ENCODE results near the gene SDHA. TPM values are rescaled to one million over a fixed set of nuclear protein-coding genes. Genes with fewer than 3 reads are reported as not detected.

The SDHA gene
- total RNA-seq, 2 donors from 2014 or later = 62.8 to 75.5 TPM

GRCh38 chr5:192970-193831 lies 24.9 kb upstream of the SDHA start:
- Histone ChIP-seq H3K4me1 (peaks cover 21% of the 10 kb centered on the region), H3K36me3 (replicated peaks in 1 of 2; ENCODE audit: insufficient read depth in 1 of 2, low read depth in 2 of 2) (no peaks in the 10 kb centered on the region), H3K4me3 (no peak overlapping the region), H3K27me3 (no peaks in the 10 kb centered on the region), H3K27ac (no peak overlapping the region), H3K9me3 (no peaks in the 10 kb centered on the region)
- no peak for ATAC-seq
- WGBS, 2 donors = 82 to 83% methylated on average over 11 to 14 of the region's 17 CpGs
- peak in 1 of 4 donors; percentile 10 for DNase-seq
- intact Hi-C loops (cut with DNase I) = no loop called here
- no peak for TF ChIP-seq POLR2A (IDR thresholded peaks at IDR 0.05)
- TF ChIP-seq CTCF (IDR thresholded peaks at IDR 0.05) = no peak

- DNase-seq (peak in 1 of 4 donors; percentile 8), ATAC-seq (no peak)
- Histone ChIP-seq H3K27ac (no peak overlapping the region), H3K36me3 (replicated peaks in 1 of 2; ENCODE audit: insufficient read depth in 1 of 2, low read depth in 2 of 2) (no peaks in the 10 kb centered on the region), H3K9me3 (no peaks in the 10 kb centered on the region), H3K4me3 (no peak overlapping the region), H3K4me1 (peaks cover 15% of the 10 kb centered on the region), H3K27me3 (no peaks in the 10 kb centered on the region)
- intact Hi-C loops (cut with DNase I) = no loop called here
- 80 to 84% methylated on average over 14 to 15 of the region's 15 CpGs for WGBS, 2 donors
- TF ChIP-seq CTCF (IDR thresholded peaks at IDR 0.05) = no peak
- TF ChIP-seq POLR2A (IDR thresholded peaks at IDR 0.05) = no peak
Observed at GRCh38 chr5:194102-194501, 24.0 kb upstream of the SDHA start.

- no peaks in the 10 kb centered on the region for H3K27me3 ChIP-seq
- intact Hi-C loops (cut with DNase I) = no loop called here
- WGBS, 2 donors = 88 to 89% methylated on average over 34 to 35 of the region's 36 CpGs
- no peaks in the 10 kb centered on the region for H3K9me3 ChIP-seq
- no peak overlapping the region for H3K4me3 ChIP-seq
- DNase-seq (peak in 1 of 4 donors; percentile 6), ATAC-seq (no peak)
- no peaks in the 10 kb centered on the region for H3K36me3 ChIP-seq (replicated peaks in 1 of 2; ENCODE audit: insufficient read depth in 1 of 2, low read depth in 2 of 2)
- TF ChIP-seq POLR2A (IDR thresholded peaks at IDR 0.05) (no peak), CTCF (IDR thresholded peaks at IDR 0.05) (no peak)
- H3K27ac ChIP-seq = no peak overlapping the region
- H3K4me1 ChIP-seq = peaks cover 15% of the 10 kb centered on the region
Observed at GRCh38 chr5:194603-195209, 23.4 kb upstream of the SDHA start.

- Histone ChIP-seq H3K4me1 (peaks cover 15% of the 10 kb centered on the region), H3K27me3 (no peaks in the 10 kb centered on the region), H3K9me3 (no peaks in the 10 kb centered on the region), H3K27ac (no peak overlapping the region), H3K4me3 (no peak overlapping the region), H3K36me3 (replicated peaks in 1 of 2; ENCODE audit: insufficient read depth in 1 of 2, low read depth in 2 of 2) (no peaks in the 10 kb centered on the region)
- WGBS, 2 donors = 71 to 79% methylated on average over 22 to 32 of the region's 33 CpGs
- DNase-seq (peak in 1 of 4 donors; percentile 3), ATAC-seq (no peak)
- TF ChIP-seq CTCF (IDR thresholded peaks at IDR 0.05) (no peak), POLR2A (IDR thresholded peaks at IDR 0.05) (no peak)
- intact Hi-C loops (cut with DNase I) = no loop called here
Observed at GRCh38 chr5:195401-196160, 22.5 kb upstream of the SDHA start.
